Stimulated activated CD8-positive, alpha-beta memory T cell treated with anti-CD3 and anti-CD28 coated beads, Interleukin-7, amount 100 ng/mL, for 48 hours (primary cell): ENCODE measurements around the gene TMEM245.
"Not testable (repeated sequence)": the region's sequence is repeated elsewhere in the genome, so short reads cannot be mapped to it uniquely, and the experiment has no call there.

Source experiments
- DNase-seq, 2 donors: peaks; one replicate each; pipeline ENCODE4 v3.0.0-alpha.2; 2020; ENCODE audit warnings: low read depth in 1 of 2; ENCODE audit errors: extremely low read depth in 1 of 2

TMEM245 gene

DNA sequence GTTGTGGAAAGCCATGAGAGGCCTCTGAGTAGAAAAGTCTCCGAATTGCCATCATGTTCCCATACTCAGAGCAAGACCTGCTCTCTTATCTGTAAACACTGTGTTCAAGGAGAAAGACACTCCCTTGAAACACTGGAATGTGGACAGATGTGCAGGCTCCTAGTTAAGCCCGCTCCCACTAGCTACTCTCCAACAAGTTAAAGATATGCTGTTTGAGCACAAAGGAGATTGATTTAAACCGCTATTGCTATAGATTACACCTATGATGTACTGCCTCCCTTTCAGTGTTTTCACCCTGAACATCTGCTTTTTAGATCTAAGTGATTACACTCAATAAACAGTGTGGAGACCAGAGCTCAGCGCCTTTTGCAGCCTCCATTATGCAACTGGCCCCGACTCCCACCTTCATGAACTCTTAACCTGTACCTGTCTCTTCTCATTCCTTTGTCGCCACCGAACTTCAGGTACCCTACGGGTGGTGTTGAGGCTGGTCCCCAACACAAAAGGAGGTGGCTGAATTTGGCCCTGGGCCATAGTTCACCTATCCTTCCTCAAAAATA lies 47.5 kb downstream of the TMEM245 start:
- no peak for DNase-seq

DNA sequence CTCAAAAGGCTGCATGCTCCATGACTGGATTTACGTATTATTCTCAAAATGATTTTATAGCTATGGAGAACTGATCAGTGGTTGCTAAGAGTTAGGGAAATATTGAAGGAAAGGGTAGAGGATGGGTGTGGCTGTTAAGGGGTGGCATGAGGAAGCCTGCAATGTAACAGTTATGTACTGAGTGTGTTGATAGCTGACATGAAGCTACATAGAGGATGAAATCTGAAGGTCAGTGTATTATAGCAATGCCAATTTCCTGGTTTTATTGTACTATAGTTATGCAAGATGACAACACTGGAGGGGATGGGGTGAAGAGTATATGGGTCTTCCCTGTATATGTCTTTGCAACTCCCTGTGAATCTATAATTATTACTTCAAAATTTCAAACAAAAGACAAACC lies 51.0 kb downstream of the TMEM245 start:
- no peak for DNase-seq

- no peak for DNase-seq
Observed at GRCh38 chr9:109064963-109065702, 54.6 kb downstream of the TMEM245 start.

GRCh38 chr9:109063760-109064159 lies 56.0 kb downstream of the TMEM245 start:
- no peak for DNase-seq

DNA sequence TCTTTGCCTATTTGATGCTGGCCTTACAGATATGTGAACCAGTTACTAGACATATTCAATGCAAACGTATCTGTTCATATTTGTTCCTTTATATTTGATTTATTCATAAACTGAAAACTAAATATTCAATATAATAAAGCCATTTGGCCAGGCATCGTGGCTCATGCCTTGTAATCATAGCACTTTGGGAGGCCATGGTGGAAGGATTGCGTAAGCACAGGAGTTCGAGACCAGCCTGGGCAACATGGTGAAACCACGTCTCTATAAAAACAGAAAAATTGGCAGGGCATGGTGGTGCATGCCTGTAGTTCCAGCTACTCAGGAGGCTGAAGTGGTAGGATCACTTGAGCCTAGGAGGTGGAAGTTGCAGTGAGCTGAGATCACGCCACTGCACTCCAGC lies 57.2 kb downstream of the TMEM245 start:
- DNase-seq = no peak

- no peak for DNase-seq
Observed at GRCh38 chr9:109060191-109060590, 59.6 kb downstream of the TMEM245 start.

GRCh38 chr9:109053121-109053520 lies 66.6 kb downstream of the TMEM245 start:
- not testable (repeated sequence) for DNase-seq

GRCh38 chr9:109052416-109052815 lies 67.3 kb downstream of the TMEM245 start:
- DNase-seq = no peak

DNA sequence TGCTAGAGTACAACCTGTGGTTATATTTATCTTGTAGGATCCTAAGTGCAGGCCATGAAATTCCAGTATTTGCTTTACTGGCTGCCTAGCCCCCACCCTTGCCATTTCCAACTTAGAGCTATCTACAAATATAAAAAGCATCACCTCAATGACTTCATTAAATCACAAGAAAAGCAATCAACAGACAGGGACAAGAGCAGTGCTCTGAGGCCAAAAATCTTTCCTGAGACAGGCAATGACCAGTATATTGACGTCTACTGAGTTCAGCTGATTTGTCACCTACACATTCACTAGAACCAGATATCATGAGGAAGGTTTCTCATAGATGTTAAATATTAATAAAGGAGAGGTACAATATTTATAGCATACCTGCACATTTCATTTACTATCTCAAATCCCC lies 68.0 kb downstream of the TMEM245 start:
- DNase-seq = no peak

DNA sequence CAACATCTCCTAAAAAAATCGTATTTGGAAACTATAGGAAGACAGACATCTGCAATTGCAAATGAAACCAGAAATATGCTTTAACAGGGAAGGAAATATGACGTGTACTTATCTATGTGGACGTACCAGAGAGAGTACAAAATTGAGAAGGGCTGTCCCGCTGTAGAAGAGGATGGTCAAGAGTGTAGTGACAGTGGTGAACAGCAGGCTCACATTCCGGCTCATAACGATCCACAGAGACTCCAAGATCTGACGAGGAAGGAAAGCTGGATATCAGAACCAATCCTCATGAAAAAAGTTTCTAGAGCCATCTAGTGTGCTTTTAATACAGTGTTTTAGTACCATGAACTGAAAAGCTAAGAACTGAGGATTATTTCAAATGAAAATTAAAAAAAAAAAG lies 69.3 kb downstream of the TMEM245 start:
- DNase-seq = no peak

DNA sequence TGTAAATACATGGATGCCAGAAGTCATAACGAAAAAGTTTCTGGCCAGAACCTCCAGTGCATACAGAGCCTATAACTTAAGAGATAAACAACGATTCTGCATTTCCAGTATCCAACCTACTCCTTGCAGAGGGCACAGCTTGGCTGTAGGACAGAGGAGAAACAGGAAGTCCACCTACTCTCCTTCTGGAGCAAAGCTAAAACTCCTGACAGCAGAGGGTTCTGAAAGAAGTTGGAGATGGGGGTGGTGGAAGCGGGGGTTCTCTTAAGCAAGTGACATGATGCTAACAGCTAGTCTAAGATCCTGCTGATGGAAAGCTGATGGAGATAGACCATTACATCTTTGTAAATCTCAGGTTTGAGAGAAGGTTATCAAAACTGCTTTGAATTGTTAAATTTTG lies 70.9 kb downstream of the TMEM245 start:
- DNase-seq = no peak

DNA sequence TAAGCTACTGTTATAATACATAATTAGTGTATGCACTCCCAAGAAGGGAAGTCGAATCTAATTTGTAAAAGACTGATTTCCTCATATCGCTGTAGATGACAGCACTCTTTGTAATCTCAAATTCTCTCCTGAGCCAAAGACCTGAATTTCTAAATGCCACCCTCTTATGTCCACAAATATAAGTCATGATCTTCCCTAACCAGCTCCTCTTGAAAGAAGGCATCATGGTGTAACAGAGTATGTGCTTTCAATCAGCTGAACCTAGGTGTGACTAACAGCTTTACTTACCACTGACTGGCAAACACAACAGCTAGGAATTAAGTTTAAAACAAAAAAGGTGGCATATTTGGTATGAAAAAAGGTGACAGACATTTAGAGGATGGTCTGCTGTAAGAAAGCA lies 72.5 kb downstream of the TMEM245 start:
- no peak for DNase-seq

DNA sequence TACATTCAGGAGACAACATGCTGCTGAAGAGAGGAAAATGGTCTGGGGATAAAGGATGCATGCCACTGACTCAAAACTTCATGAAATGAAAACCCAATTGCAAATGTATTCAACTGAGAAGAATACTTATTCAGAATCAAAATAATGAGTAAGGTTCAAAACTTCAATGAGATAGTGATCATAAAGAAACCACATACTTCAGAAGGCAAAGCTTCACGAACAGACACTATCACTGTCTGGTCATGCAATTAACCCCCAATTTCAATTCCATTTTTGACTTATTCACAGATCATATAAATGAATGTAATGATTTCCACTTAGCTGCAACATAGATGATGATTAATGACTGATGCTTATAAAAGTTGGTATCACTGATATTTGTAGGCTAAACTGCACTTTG lies 73.4 kb downstream of the TMEM245 start:
- no peak for DNase-seq

DNA sequence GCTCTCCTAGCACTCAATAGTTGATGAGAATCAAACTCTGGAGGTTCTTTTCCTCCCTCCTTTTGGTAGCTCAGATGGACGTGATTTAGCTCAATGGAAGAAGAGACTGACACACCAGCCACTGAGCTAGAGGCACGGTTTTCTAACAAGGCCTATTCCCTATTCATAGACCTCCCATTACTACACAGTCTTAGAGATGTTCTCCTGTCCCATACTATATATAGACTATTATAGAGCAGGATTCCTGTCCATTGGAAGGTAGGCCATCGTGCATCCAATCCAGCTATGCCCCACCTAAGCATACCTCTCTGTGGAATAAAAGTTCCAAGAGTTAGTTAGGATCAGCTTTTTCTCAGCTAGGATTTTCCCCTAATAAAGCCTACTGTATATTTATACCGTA lies 76.2 kb downstream of the TMEM245 start:
- DNase-seq = no peak

- no peak for DNase-seq
Observed at GRCh38 chr9:109040571-109040970, 79.2 kb downstream of the TMEM245 start.

GRCh38 chr9:109039539-109039938 lies 80.2 kb downstream of the TMEM245 start:
- DNase-seq = no peak

- no peak for DNase-seq
Observed at GRCh38 chr9:109037946-109038715, 81.6 kb downstream of the TMEM245 start.

- DNase-seq = no peak
Observed at GRCh38 chr9:109036744-109037680, 82.7 kb downstream of the TMEM245 start.

GRCh38 chr9:109035684-109036423 lies 83.9 kb downstream of the TMEM245 start:
- DNase-seq = no peak

DNA sequence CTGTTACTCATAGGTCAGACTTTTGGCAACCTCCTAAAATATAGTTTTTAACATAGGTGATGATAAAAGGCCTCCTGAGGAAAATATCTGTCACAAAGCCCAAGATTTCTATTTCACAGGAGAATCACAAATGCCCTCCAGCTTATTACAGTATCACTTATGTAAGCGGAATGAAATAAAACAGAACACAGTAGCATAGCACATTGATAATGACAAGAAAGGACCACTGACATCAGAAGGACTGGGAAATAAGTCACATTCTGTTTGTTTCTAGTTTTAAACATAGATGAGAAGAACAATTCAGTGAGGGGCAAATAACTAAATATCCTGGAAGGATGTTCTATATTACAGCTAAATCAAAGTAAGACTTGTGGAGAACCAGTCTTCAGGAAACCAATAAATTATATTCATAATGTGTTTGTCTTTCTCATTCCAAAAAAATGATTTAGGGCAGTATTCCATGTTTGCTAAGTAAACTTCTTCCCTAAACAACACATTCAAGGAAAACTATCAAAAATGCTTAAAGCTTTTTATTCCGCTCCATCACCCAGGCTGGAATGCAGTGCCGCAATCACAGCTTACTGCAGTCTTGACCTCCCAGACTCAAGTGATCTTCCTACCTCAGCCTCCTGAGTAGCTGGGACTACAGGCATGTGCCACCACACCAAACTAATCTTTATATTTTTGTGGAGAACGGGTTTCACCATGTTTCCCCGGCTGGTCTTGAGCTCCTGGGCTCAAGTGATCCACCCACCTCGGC lies 85.6 kb downstream of the TMEM245 start:
- DNase-seq = no peak
